Stimulated activated CD4-positive, alpha-beta T cell treated with anti-CD3 and anti-CD28 coated beads, Interleukin-1b, Interleukin-23, amount 100 ng/mL, for 48 hours (primary cell): ENCODE data around the gene KLHL11.
"Not testable (repeated sequence)": the region's sequence is repeated elsewhere in the genome, so short reads cannot be mapped to it uniquely, and the experiment has no call there.

Experiments used
- DNase-seq: peaks from one replicate; pipeline ENCODE4 v3.0.0-alpha.2; 2020

KLHL11 gene

DNA sequence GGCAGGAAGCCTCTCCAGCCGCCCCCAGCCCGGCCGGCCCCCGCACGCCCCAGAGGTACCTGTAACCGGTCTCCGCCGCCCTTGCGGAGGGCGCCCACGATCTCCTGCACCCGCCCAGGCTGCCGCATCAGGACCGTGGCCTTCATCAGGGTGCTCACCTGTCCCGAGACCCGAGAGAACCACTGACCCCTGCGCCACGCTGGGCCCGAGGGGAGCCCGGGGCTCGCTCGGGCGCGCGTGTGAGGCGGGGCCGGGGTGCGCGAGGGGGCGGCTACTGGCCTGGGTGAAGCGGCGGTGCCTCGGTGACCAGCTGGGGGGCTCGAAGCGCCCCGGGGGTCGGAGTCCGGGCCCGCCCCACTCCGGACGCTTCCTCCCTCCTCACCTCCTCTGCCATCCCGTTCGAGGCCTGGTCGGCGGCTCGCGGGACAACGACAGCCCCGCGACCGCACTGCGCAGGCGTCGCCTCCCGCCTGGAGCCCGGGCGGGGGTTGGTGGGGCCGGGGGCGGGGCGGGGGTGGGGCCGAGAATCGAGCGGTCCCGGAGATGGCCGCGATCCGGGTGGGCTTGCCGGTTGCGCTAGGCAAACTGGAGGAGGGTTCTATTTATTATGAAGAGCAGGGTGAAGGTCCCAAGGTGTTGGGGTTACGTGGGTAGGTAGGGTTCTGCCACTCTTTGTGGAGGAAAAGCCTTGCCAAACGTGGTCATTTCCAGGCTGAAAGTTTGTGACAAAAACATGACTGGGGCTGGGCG, 29.2 kb downstream of the KLHL11 start, which contains the start of gene NT5C3B:
TSS of gene NT5C3B (minus strand) at position 433 of the 750 bp plus-strand sequence. CDS start at position 394, 39 bp downstream.
- peak; percentile 50 for DNase-seq

GRCh38 chr17:41835214-41835799, 29.9 kb downstream of the KLHL11 start:
- DNase-seq, result no peak

GRCh38 chr17:41829961-41830360, 35.3 kb downstream of the KLHL11 start:
- DNase-seq, result not testable (repeated sequence)

DNA sequence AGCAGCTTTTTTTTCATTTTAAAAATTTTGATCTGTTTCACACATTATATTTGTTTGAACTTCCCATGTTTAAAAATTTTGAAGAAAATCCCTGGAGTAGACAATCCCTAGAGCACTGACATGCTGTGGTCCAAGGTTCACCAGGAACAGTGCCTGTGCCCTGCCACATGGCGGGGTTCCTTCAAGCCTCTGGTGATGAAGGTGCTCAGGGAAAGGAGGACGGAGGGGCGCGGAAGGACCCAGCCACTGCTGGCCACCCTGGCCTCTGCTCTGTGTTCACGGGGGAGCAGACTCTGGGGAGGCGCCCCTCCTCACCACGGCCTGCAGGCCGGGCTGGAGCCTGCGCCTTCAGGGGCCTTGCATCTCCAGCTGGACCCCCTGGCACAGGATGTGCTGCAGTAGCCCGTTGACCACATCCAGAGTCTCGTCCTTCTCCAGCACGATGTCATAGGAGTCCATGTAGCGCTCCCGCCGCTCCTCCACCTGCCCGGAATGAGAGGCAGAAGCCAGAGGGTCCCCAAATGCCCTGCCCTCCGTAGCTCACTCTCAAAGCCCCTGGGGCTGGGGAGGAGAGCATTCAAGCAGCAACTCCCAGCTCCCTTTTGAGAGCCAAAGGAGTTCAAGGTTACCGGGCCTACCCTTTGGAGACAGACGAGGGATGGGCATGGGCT, 39.9 kb downstream of the KLHL11 start:
- DNase-seq, result no peak

DNA sequence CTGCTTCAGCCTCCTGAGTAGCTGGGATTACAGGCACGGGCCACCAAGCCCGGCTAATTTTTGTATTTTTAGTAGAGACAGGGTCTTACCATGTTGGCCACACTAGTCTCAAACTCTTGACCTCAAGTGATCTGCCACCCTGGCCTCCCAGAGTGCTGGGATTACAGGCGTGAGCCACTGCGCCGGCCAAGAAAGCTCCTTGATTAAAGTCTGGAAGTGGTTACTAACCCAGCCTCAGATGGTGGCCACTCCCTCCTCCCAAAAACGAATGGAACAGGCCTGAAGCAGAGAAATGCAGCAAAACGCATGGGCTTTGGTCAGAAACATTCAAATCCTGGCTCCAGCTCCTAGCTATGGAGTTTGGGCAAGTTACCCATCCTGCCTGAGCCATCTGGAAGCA, 41.1 kb downstream of the KLHL11 start:
- DNase-seq, result no peak

GRCh38 chr17:41823580-41823979, 41.6 kb downstream of the KLHL11 start:
- no peak for DNase-seq

GRCh38 chr17:41823141-41823524, 42.1 kb downstream of the KLHL11 start:
- DNase-seq, result no peak

DNA sequence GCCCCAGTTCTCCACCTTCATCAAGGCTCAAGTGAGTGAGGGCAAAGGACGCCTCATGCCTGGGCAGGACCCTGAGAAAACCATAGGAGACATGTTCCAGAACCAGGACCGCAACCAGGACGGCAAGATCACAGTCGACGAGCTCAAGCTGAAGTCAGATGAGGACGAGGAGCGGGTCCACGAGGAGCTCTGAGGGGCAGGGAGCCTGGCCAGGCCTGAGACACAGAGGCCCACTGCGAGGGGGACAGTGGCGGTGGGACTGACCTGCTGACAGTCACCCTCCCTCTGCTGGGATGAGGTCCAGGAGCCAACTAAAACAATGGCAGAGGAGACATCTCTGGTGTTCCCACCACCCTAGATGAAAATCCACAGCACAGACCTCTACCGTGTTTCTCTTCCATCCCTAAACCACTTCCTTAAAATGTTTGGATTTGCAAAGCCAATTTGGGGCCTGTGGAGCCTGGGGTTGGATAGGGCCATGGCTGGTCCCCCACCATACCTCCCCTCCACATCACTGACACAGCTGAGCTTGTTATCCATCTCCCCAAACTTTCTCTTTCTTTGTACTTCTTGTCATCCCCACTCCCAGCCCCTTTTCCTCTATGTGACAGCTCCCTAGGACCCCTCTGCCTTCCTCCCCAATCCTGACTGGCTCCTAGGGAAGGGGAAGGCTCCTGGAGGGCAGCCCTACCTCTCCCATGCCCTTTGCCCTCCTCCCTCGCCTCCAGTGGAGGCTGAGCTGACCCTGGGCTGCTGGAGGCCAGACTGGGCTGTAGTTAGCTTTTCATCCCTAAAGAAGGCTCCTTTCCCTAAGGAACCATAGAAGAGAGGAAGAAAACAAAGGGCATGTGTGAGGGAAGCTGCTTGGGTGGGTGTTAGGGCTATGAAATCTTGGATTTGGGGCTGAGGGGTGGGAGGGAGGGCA, 42.7 kb downstream of the KLHL11 start:
- DNase-seq, result no peak

GRCh38 chr17:41821776-41822175, 43.4 kb downstream of the KLHL11 start:
- DNase-seq, result no peak

- DNase-seq, result no peak
Measured at GRCh38 chr17:41818024-41818423, 47.2 kb downstream of the KLHL11 start.

GRCh38 chr17:41816637-41817320, 48.4 kb downstream of the KLHL11 start:
- no peak for DNase-seq

DNA sequence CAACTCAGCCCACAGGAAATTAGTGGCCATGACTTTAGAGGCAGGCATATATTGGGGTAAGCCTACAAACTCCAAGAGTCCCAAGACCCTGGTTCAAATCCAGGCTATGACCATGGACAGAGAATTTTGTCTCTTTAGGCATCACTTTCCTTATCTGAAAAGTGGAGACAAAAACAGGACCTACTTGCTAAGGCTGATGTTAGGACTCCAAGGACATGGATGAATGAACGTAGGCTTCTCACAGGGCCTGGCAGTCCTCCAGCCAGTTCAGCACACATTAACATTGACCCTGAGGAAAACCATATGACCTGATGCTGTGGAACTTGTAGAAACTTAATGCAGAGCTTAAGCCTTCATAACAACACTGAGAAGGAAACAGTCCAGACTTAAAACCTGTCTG, 51.0 kb downstream of the KLHL11 start:
- no peak for DNase-seq

GRCh38 chr17:41813699-41814124, 51.5 kb downstream of the KLHL11 start:
- DNase-seq, result no peak

- no peak for DNase-seq
Measured at GRCh38 chr17:41813152-41813680, 52.0 kb downstream of the KLHL11 start.

DNA sequence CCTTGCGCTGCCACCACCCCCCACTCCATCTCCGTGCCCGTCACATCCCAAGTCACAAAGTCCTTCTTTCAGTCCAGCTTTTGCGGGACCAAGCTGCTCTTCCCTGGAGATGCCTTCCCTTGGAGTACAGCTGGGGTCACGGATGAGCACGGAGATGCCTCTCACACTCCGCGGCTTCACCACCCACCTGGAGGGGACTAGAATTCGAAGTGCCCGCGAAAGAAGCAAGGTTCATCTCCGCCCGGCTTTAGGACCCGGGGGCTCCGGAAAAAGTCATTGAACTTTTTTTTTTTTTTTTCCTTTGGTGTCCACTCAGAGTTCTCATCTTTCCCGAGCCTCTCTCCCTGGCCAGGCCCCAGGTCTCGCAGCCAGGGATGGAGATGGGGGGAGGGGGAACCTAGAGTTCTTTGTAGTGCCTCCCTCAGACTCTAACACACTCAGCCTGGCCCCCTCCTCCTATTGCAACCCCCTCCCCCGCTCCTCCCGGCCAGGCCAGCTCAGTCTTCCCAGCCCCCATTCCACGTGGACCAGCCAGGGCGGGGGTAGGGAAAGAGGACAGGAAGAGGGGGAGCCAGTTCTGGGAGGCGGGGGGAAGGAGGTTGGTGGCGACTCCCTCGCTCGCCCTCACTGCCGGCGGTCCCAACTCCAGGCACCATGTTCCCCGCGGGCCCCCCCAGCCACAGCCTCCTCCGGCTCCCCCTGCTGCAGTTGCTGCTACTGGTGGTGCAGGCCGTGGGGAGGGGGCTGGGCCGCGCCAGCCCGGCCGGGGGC, 52.7 kb downstream of the KLHL11 start, which contains the start of gene FKBP10:
TSS of gene FKBP10 (plus strand) at position 624 of the 771 bp plus-strand sequence. CDS start at position 655, 31 bp downstream.
- peak; percentile 31 for DNase-seq

DNA sequence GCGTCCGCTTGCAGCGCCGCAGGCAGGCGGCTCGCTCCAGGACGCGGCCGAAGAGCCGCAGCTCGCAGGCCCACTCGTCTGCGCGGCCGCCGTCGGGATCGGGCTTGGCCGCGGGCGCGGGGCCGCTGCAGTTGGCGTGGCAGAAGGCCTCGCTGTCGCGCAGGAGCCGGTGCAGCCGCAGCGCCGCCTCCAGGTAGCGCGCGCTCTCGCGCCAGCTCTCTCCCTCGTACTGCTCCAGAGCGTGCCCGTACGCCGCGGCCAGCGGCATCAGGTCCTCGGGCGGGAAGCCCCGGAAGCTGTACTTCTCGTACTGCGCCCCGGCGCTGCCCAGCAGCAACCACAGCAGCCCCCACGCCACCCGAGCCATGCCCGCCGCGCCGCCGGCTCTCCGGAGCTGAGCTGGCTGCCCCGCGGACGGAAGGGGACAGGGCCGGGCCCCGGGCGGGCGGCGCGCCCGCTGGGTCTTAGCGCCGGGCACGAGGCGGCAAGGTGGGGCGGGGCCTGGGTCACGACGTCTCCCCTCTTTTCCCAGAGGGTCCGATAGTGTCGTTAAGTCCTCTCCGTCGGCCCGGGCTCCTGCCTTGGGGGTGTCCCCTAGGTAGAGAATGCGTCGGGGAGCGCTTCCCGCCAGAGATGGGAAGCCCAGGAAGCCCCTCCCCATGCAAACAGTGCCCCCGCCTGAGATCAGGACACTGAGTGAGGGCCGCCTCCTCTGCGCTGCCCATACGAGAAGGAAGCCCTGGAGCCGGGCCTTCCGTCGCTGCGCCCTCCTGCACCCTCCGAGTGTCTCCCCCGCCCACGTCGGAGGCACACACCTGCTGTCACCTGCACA, 53.5 kb downstream of the KLHL11 start, which contains the start of gene P3H4:
TSS of gene P3H4 (minus strand) at position 401 of the 832 bp plus-strand sequence. CDS start at position 367, 34 bp downstream.
- DNase-seq, result peak; percentile 66

- no peak for DNase-seq
Measured at GRCh38 chr17:41810659-41811548, 54.3 kb downstream of the KLHL11 start.

DNA sequence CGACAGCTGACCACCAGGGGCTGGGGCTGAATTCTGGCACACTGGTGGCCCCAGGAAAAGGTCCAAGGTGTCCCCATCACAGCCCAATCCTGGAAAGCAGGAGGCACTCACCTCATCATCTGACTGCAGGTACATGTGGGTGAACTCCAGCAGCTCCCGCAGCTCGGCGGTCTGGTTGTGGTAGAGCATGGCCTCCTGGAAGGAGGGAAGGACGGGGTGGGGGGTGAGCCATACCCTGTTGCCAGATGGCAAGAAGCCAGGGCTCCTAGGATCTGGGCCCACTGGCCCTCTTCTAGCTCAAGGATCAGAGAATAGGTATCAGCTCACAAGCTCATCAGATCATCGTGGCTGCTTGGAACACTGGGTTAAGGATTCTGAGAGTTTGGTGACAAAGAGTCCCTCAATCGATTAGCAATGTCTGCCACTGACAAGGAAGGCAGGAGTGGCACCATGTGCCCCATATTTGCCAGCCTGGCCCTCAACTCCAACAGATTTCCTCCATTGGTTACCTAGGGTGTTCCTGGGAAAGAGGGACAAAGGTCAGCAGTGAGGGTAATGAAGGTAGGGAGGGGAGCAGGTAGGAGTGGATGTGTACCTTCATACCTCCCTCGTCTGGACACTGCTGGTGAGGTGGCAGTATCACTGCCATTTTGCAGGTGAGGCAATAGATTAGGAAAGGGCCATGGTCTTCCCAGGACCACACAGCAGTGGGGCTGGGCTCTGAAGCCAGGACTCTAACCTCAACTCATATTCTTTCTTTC, 58.4 kb downstream of the KLHL11 start:
- no peak for DNase-seq
